Hepatocyte (in vitro differentiated cells): Measurements from ENCODE around the gene EPDR1. TPM values are rescaled to one million over a fixed set of nuclear protein-coding genes. Genes with fewer than 3 reads are reported as not detected.

Experiments
- DNase-seq: peaks from one replicate; pipeline ENCODE4 v3.0.0-alpha.2; 2016; ENCODE audit warnings: low spot score
- H2AFZ ChIP-seq: fragments of 200-600 bp; sonication (generic); 2 replicates; pipeline ENCODE4 v1.6.0; 2016; ENCODE audit warnings: antibody characterized with exemption, mild to moderate bottlenecking
- H3K27ac ChIP-seq: fragments of 200-600 bp; sonication (generic); 2 replicates; pipeline ENCODE4 v1.5.1; 2016; ENCODE audit warnings: mild to moderate bottlenecking
- H3K27me3 ChIP-seq: fragments of 200-600 bp; sonication (generic); 2 replicates; pipeline ENCODE4 v1.6.1; 2016
- H3K36me3 ChIP-seq: fragments of 200-600 bp; sonication (generic); replicated peaks from 2 replicates; pipeline ENCODE4 v1.5.1; 2016; ENCODE audit warnings: low read depth; ENCODE audit not compliant: insufficient read depth
- H3K4me1 ChIP-seq: fragments of 200-600 bp; sonication (generic); 2 replicates; pipeline ENCODE4 v1.5.1; 2016; ENCODE audit warnings: mild to moderate bottlenecking, moderate library complexity; ENCODE audit not compliant: insufficient read depth
- H3K4me2 ChIP-seq: fragments of 200-600 bp; sonication (generic); 2 replicates; pipeline ENCODE4 v1.6.0; 2016
- H3K4me3 ChIP-seq: fragments of 200-600 bp; sonication (generic); 2 replicates; pipeline ENCODE4 v1.5.1; 2016; ENCODE audit warnings: mild to moderate bottlenecking
- H3K79me2 ChIP-seq: fragments of 200-600 bp; sonication (generic); 2 replicates; pipeline ENCODE4 v1.6.0; 2017; ENCODE audit warnings: mild to moderate bottlenecking
- H3K9me2 ChIP-seq: fragments of 200-600 bp; sonication (generic); replicated peaks from 2 replicates; pipeline ENCODE4 v1.6.0; 2017; ENCODE audit warnings: mild to moderate bottlenecking; ENCODE audit not compliant: insufficient read depth
- H3K9me3 ChIP-seq: fragments of 200-600 bp; sonication (generic); 2 replicates; pipeline ENCODE4 v1.5.1; 2016; ENCODE audit warnings: low read depth, mild to moderate bottlenecking
- H4K20me1 ChIP-seq: fragments of 200-600 bp; sonication (generic); 2 replicates; pipeline ENCODE4 v1.6.0; 2016; ENCODE audit warnings: mild to moderate bottlenecking; ENCODE audit not compliant: insufficient read depth, poor library complexity, severe bottlenecking
- EZH2 ChIP-seq: fragments of 200-600 bp; sonication (generic); IDR thresholded peaks from 2 replicates; pipeline ENCODE4 v1.6.1; 2016; ENCODE audit warnings: antibody characterized with exemption, mild to moderate bottlenecking, borderline replicate concordance
- EZH2phosphoT487 ChIP-seq: fragments of 200-600 bp; sonication (generic); IDR thresholded peaks from one replicate; pipeline ENCODE4 v1.6.1; 2018; ENCODE audit warnings: antibody characterized with exemption, mild to moderate bottlenecking, low read depth, moderate library complexity; ENCODE audit not compliant: unreplicated experiment, severe bottlenecking
- WGBS: methylation state at CpG from one replicate; pipeline ENCODE4 v1.1.6; 2016; ENCODE audit warnings: low lambda C conversion rate; ENCODE audit errors: missing lambda C conversion rate; 5-methylcytosine and 5-hydroxymethylcytosine counted together
- polyA plus RNA-seq: library from polyadenylated mRNA; unstranded; fragments of >200 nt; fragmentation: Nextera tagmentation; extraction: Ambion mirVana; gene quantifications from 2 replicates; pipeline ENCODE4 v1.2.1, GENCODE V29; 2016
- total RNA-seq: library from RNA; depleted of rRNA; stranded (reverse); fragments of >200 nt; gene quantifications from 2 replicates; pipeline ENCODE4 v1.2.3, GENCODE V29; 2014
- TF ChIP-seq, protein P1 (sequence below): fragments of 200-600 bp; sonication (generic); IDR thresholded peaks from 2 replicates; pipeline ENCODE4 v1.5.1; 2016; ENCODE audit warnings: antibody characterized with exemption, mild to moderate bottlenecking; ENCODE audit not compliant: poor library complexity

Gene EPDR1
- total RNA-seq (9.6 and 12.2 TPM in 2 replicates), polyA plus RNA-seq (3.7 and 6.8 TPM in 2 replicates)

- Histone ChIP-seq H3K27ac (peak within 1 kb of the TSS; percentile 37), H3K27me3 (peaks cover 59% of the 10 kb centered on the region)
Measured at GRCh38 chr7:37920305-37920848, at the start of gene EPDR1. Gene EPDR1 (plus strand): TSS chr7:37920640. CDS start chr7:37920940, 300 bp downstream.

DNA sequence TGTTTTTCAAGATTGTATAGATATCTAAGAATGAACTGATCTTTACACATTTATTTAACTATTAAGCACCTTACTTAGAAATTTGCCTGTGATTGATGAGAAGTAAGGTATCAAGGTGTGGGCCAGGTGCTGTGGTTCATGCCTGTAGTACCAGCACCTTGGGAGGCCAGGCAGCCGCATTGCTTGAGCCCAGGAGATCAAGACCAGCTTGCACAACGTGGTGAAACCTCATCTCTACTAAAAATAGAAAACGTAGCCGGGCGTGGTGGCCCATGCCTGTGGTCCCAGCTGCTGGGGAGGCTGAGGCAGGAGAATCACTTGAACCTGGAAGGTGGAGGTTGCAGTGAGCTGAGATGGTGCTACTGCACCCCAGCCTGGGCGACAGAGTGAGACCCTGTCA is 38.4 kb upstream of the EPDR1 start:
- DNase-seq = no peak
- Histone ChIP-seq H3K4me2 (no peak overlapping the region), H3K9me3 (no peaks in the 10 kb centered on the region), H3K79me2 (no peaks in the 10 kb centered on the region), H4K20me1 (no peaks in the 10 kb centered on the region), H3K4me1 (no peaks in the 10 kb centered on the region), H3K27ac (no peak overlapping the region), H3K9me2 (no peaks in the 10 kb centered on the region), H3K27me3 (no peaks in the 10 kb centered on the region), H2AFZ (no peak overlapping the region), H3K4me3 (no peak overlapping the region), H3K36me3 (no peaks in the 10 kb centered on the region)
- 89% methylated on average over 6 of the region's 6 CpGs for WGBS
- TF ChIP-seq, protein P1, sequence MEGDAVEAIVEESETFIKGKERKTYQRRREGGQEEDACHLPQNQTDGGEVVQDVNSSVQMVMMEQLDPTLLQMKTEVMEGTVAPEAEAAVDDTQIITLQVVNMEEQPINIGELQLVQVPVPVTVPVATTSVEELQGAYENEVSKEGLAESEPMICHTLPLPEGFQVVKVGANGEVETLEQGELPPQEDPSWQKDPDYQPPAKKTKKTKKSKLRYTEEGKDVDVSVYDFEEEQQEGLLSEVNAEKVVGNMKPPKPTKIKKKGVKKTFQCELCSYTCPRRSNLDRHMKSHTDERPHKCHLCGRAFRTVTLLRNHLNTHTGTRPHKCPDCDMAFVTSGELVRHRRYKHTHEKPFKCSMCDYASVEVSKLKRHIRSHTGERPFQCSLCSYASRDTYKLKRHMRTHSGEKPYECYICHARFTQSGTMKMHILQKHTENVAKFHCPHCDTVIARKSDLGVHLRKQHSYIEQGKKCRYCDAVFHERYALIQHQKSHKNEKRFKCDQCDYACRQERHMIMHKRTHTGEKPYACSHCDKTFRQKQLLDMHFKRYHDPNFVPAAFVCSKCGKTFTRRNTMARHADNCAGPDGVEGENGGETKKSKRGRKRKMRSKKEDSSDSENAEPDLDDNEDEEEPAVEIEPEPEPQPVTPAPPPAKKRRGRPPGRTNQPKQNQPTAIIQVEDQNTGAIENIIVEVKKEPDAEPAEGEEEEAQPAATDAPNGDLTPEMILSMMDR = no peak
- TF ChIP-seq EZH2phosphoT487 = no peak
- no peak for TF ChIP-seq EZH2

More at GRCh38 chr7:37920305-37920848, at the start of gene EPDR1:
- Histone ChIP-seq H3K9me2 (no peaks in the 10 kb centered on the region), H3K79me2 (no peaks in the 10 kb centered on the region), H4K20me1 (no peaks in the 10 kb centered on the region), H3K4me1 (no peaks in the 10 kb centered on the region), H3K4me3 (peak within 1 kb of the TSS; percentile 48), H3K9me3 (no peaks in the 10 kb centered on the region), H3K4me2 (peak within 1 kb of the TSS; percentile 97), H2AFZ (peak within 1 kb of the TSS; percentile 90), H3K36me3 (no peaks in the 10 kb centered on the region)
- peak; percentile 62 for DNase-seq
- 15% methylated on average over 22 of the region's 22 CpGs for WGBS
- TF ChIP-seq EZH2phosphoT487 (no peak), EZH2 (no peak)
- TF ChIP-seq, protein P1 = peak; percentile 17

DNA sequence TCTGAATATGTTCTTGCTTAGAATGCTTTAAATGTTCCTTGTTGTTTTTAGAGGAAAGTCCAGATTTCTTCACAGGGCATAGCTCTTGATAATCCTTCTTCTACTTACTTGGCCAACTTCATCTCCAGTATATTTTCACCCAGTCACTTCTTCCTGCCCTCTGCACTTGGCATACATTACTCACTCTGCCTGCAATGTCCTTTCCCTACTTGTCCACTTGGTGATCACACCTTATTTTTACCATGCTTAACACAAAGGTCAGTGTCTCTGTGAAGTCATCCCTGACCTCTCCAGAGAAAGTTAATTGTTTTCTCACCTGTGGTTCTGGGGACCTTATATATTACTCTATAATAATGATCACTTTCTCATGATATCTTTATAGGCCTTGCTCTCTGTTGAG is 27.1 kb upstream of the EPDR1 start:
- Histone ChIP-seq H3K4me1 (no peaks in the 10 kb centered on the region), H3K36me3 (no peaks in the 10 kb centered on the region), H3K9me2 (no peaks in the 10 kb centered on the region), H3K79me2 (no peaks in the 10 kb centered on the region), H3K27me3 (no peaks in the 10 kb centered on the region), H3K27ac (no peak overlapping the region), H4K20me1 (no peaks in the 10 kb centered on the region), H3K4me3 (no peak overlapping the region), H3K4me2 (no peak overlapping the region), H2AFZ (no peak overlapping the region), H3K9me3 (no peaks in the 10 kb centered on the region)
- TF ChIP-seq, protein P1 = no peak
- TF ChIP-seq EZH2 (no peak), EZH2phosphoT487 (no peak)
- DNase-seq = no peak

GRCh38 chr7:37894671-37895070 is 25.8 kb upstream of the EPDR1 start:
- Histone ChIP-seq H3K4me1 (no peaks in the 10 kb centered on the region), H2AFZ (no peak overlapping the region), H3K4me2 (no peak overlapping the region), H3K9me2 (no peaks in the 10 kb centered on the region), H4K20me1 (no peaks in the 10 kb centered on the region), H3K79me2 (no peaks in the 10 kb centered on the region), H3K9me3 (no peaks in the 10 kb centered on the region), H3K4me3 (no peak overlapping the region), H3K27me3 (no peaks in the 10 kb centered on the region), H3K36me3 (no peaks in the 10 kb centered on the region), H3K27ac (no peak overlapping the region)
- 82% methylated on average over 3 of the region's 3 CpGs for WGBS
- no peak for DNase-seq
- TF ChIP-seq EZH2phosphoT487 = no peak
- TF ChIP-seq, protein P1 = no peak
- no peak for TF ChIP-seq EZH2
